Neuronal stem cell (in vitro differentiated cells): ENCODE results near the gene MIPEP.

Experiments used
- DNase-seq: peaks from one replicate; pipeline ENCODE4 v3.0.0-alpha.2; 2013; ENCODE audit warnings: low spot score
- H2AFZ ChIP-seq: one replicate; pipeline ENCODE4 v1.6.1; 2013; ENCODE audit warnings: mild to moderate bottlenecking, low read length, inconsistent platforms
- H2AK5ac ChIP-seq: 2 replicates; pipeline ENCODE4 v1.6.1; 2013; ENCODE audit warnings: low read depth, mild to moderate bottlenecking, inconsistent platforms, low read length, moderate library complexity, mixed read lengths
- H2BK120ac ChIP-seq: 2 replicates; pipeline ENCODE4 v1.6.1; 2013; ENCODE audit warnings: low read depth, mild to moderate bottlenecking, inconsistent platforms, low read length, moderate library complexity, mixed read lengths
- H2BK12ac ChIP-seq: one replicate; pipeline ENCODE4 v1.6.1; 2013; ENCODE audit warnings: low read length, inconsistent platforms
- H2BK15ac ChIP-seq: 2 replicates; pipeline ENCODE4 v1.6.1; 2013; ENCODE audit warnings: mild to moderate bottlenecking, low read length, inconsistent platforms, mixed read lengths
- H2BK5ac ChIP-seq: one replicate; pipeline ENCODE4 v1.6.1; 2013; ENCODE audit warnings: inconsistent platforms, mild to moderate bottlenecking, low read length, moderate library complexity
- H3K14ac ChIP-seq: one replicate; pipeline ENCODE4 v1.6.1; 2013; ENCODE audit warnings: low read length, inconsistent platforms
- H3K18ac ChIP-seq: 2 replicates; pipeline ENCODE4 v1.6.1; 2013; ENCODE audit warnings: low read length, inconsistent platforms
- H3K23ac ChIP-seq: 2 replicates; pipeline ENCODE4 v1.6.1; 2013; ENCODE audit warnings: low read depth, mild to moderate bottlenecking, mixed read lengths, low read length, inconsistent platforms; ENCODE audit not compliant: poor library complexity
- H3K27ac ChIP-seq: replicated peaks from 3 replicates; pipeline ENCODE4 v1.5.1; 2013; ENCODE audit warnings: low read length, inconsistent platforms
- H3K27me3 ChIP-seq, 3 experiments: 2 replicates each; pipeline ENCODE4 v1.6.1; 2013; ENCODE audit warnings: low read length in 3 of 3, mild to moderate bottlenecking in 2 of 3, inconsistent platforms in 1 of 3, low read depth in 1 of 3, mixed read lengths in 1 of 3, moderate library complexity in 1 of 3; ENCODE audit not compliant: control insufficient read depth in 3 of 3, insufficient read depth in 3 of 3
- H3K36me3 ChIP-seq, 2 donors: replicated peaks in 1 of 2; 2 replicates each; pipeline ENCODE4 v1.6.1; 2013; ENCODE audit warnings: low read length in 2 of 2; ENCODE audit not compliant: control insufficient read depth in 2 of 2, insufficient read depth in 2 of 2
- H3K4ac ChIP-seq: 2 replicates; pipeline ENCODE4 v1.6.1; 2013; ENCODE audit warnings: inconsistent platforms, mild to moderate bottlenecking, low read length, moderate library complexity
- H3K4me1 ChIP-seq, 2 donors: 1 replicate in 1 of 2; 2 replicates in 1 of 2; pipeline ENCODE4 v1.6.1; 2013; ENCODE audit warnings: low read length in 2 of 2, low read depth in 1 of 2; ENCODE audit not compliant: control insufficient read depth in 2 of 2, insufficient read depth in 1 of 2
- H3K4me2 ChIP-seq: one replicate; pipeline ENCODE4 v1.6.1; 2013; ENCODE audit warnings: mild to moderate bottlenecking, low read length, inconsistent platforms; ENCODE audit not compliant: insufficient read depth, poor library complexity, severe bottlenecking
- H3K4me3 ChIP-seq, 2 donors: 2 replicates each; pipeline ENCODE4 v1.5.1; 2013; ENCODE audit warnings: low read length in 2 of 2, mild to moderate bottlenecking in 2 of 2, inconsistent platforms in 1 of 2, moderate library complexity in 1 of 2
- H3K79me1 ChIP-seq: one replicate; pipeline ENCODE4 v1.6.1; 2013; ENCODE audit warnings: low read depth, mild to moderate bottlenecking, inconsistent platforms, low read length, moderate library complexity
- H3K9ac ChIP-seq: one replicate; pipeline ENCODE4 v1.6.1; 2013; ENCODE audit warnings: mild to moderate bottlenecking, low read depth, low read length, inconsistent platforms; ENCODE audit not compliant: poor library complexity
- H3K9me3 ChIP-seq, 2 donors: replicated peaks in 1 of 2; 2 replicates each; pipeline versions ENCODE3 to v1.6.1; 2013; ENCODE audit warnings: low read length in 2 of 2, mild to moderate bottlenecking in 2 of 2, inconsistent platforms in 1 of 2, low read depth in 1 of 2, mixed read lengths in 1 of 2, moderate library complexity in 1 of 2; ENCODE audit not compliant: control insufficient read depth in 2 of 2, insufficient read depth in 1 of 2
- H4K8ac ChIP-seq: one replicate; pipeline ENCODE4 v1.6.1; 2013; ENCODE audit warnings: low read depth, mild to moderate bottlenecking, inconsistent platforms, low read length, moderate library complexity
- H4K91ac ChIP-seq: one replicate; pipeline ENCODE4 v1.6.1; 2013; ENCODE audit warnings: low read length, low read depth, mild to moderate bottlenecking, inconsistent platforms; ENCODE audit not compliant: poor library complexity
- WGBS, 2 donors: extraction: QIAGEN DNeasy Blood & Tissue Kit; methylation state at CpG; one replicate each; pipeline ENCODE4 v1.1.7; 2013; ENCODE audit warnings: missing lambda C conversion rate in 2 of 2, mixed read lengths in 1 of 2; ENCODE audit not compliant: insufficient read length in 2 of 2, insufficient replicate concordance in 1 of 2; ENCODE audit errors: extremely low coverage in 2 of 2; 5-methylcytosine and 5-hydroxymethylcytosine counted together

MIPEP gene

DNA sequence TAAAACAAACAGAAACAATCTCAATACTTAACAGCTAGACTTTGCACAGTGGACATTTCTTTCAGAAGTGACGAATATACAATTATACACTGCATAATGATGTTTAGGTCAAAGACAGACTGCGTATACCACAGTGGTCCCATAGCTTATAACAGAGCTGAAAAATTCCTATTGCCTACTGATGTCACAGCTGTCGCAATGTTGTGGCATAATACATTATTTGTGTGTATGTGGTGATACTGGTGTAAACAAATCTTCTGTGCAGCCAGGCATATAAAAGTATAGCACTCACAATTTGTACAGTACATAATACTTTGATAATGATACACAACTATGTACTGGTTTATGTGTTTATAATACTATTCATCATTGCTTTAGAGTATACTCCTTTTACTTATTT, 202.3 kb downstream of the MIPEP start:
- no peaks in the 10 kb centered on the region for H3K4me1 ChIP-seq
- H4K8ac ChIP-seq = no peak overlapping the region
- no CpG with 5 or more reads among the region's 3 CpGs for WGBS, 2 donors
- no peak overlapping the region for H3K27ac ChIP-seq
- H2BK5ac ChIP-seq = no peak overlapping the region
- no peak overlapping the region for H3K23ac ChIP-seq
- no peak overlapping the region for H2BK120ac ChIP-seq
- no peak overlapping the region for H2AFZ ChIP-seq
- H3K4me3 ChIP-seq = no peak overlapping the region
- no peak overlapping the region for H2BK15ac ChIP-seq
- peaks cover 0 to 11% of the 10 kb centered on the region in 2 donors for H3K9me3 ChIP-seq
- no peak overlapping the region for H2AK5ac ChIP-seq
- no peaks in the 10 kb centered on the region for H3K79me1 ChIP-seq
- no peak overlapping the region for H4K91ac ChIP-seq
- no peaks in the 10 kb centered on the region for H3K36me3 ChIP-seq
- DNase-seq = no peak
- H3K4ac ChIP-seq = no peak overlapping the region
- H3K9ac ChIP-seq = no peak overlapping the region
- no peak overlapping the region for H3K4me2 ChIP-seq
- no peak overlapping the region for H3K18ac ChIP-seq
- H3K27me3 ChIP-seq = no peaks in the 10 kb centered on the region
- H3K14ac ChIP-seq = no peak overlapping the region
- H2BK12ac ChIP-seq = no peak overlapping the region

DNA sequence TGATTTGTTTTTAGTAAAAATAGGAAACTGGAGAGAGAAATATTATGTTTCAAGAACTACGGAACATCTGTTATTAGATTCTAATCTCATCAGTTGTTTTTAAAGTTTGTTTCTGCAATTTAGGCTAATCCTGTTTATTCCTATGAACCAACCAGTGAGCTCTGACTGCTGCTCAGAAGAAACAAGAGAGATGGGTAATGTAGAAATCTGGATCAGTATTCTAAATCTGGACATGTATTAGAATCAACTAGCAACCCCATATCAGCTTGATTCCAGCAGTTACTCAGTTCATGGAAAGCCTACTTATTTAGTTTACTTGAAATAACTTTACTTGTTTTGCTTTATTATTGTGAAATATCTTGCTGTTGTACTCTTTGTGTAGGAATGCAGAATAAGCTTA, 203.8 kb downstream of the MIPEP start:
- H3K36me3 ChIP-seq = no peaks in the 10 kb centered on the region
- H3K9ac ChIP-seq = no peak overlapping the region
- no peak overlapping the region for H2AK5ac ChIP-seq
- no peak overlapping the region for H2BK5ac ChIP-seq
- H3K23ac ChIP-seq = no peak overlapping the region
- H3K9me3 ChIP-seq = peaks cover 0 to 12% of the 10 kb centered on the region in 2 donors
- H2AFZ ChIP-seq = no peak overlapping the region
- no peak overlapping the region for H3K4ac ChIP-seq
- H4K91ac ChIP-seq = no peak overlapping the region
- H3K79me1 ChIP-seq = no peaks in the 10 kb centered on the region
- H2BK15ac ChIP-seq = no peak overlapping the region
- no peak overlapping the region for H2BK12ac ChIP-seq
- WGBS, 2 donors = no CpG with 5 or more reads among the region's 1 CpG
- H3K18ac ChIP-seq = no peak overlapping the region
- H3K14ac ChIP-seq = no peak overlapping the region
- DNase-seq = no peak
- H3K27ac ChIP-seq = no peak overlapping the region
- H3K27me3 ChIP-seq = no peaks in the 10 kb centered on the region
- H3K4me1 ChIP-seq = peaks cover 2 to 3% of the 10 kb centered on the region in 2 donors
- H3K4me2 ChIP-seq = no peak overlapping the region
- H3K4me3 ChIP-seq = no peak overlapping the region
- H2BK120ac ChIP-seq = no peak overlapping the region
- no peak overlapping the region for H4K8ac ChIP-seq

DNA sequence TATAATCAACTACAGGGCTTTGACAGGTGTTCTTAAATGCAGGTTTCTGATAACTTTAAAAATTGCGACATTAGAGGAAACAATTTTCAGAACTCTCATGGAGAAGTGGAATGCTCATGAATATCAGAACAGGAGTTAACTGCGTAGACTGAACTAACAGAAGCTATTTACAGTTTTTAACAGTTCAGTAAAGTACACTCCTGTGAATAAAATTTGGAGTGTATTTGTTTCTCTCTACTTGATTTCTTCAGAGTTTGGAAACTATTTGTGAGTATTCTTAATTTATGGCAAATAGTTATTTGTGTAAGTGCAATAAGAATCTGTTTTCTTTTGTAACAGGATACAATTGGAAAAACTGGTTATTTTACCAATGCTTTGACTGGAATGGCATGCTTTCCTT, 204.6 kb downstream of the MIPEP start:
- Histone ChIP-seq H3K9me3 (peaks cover 0 to 12% of the 10 kb centered on the region in 2 donors), H3K27ac (no peak overlapping the region), H4K91ac (no peak overlapping the region), H3K4me3 (no peak overlapping the region), H2AK5ac (no peak overlapping the region), H3K27me3 (no peaks in the 10 kb centered on the region), H4K8ac (no peak overlapping the region), H2BK5ac (no peak overlapping the region), H3K4me2 (no peak overlapping the region), H3K79me1 (no peaks in the 10 kb centered on the region), H3K9ac (no peak overlapping the region), H3K18ac (no peak overlapping the region), H3K36me3 (no peaks in the 10 kb centered on the region), H3K23ac (no peak overlapping the region), H2BK120ac (no peak overlapping the region), H2AFZ (no peak overlapping the region), H3K4me1 (peaks cover 2 to 3% of the 10 kb centered on the region in 2 donors), H2BK15ac (no peak overlapping the region), H2BK12ac (no peak overlapping the region), H3K4ac (no peak overlapping the region), H3K14ac (no peak overlapping the region)
- no CpG with 5 or more reads among the region's 2 CpGs for WGBS, 2 donors
- DNase-seq = peak; percentile 15

DNA sequence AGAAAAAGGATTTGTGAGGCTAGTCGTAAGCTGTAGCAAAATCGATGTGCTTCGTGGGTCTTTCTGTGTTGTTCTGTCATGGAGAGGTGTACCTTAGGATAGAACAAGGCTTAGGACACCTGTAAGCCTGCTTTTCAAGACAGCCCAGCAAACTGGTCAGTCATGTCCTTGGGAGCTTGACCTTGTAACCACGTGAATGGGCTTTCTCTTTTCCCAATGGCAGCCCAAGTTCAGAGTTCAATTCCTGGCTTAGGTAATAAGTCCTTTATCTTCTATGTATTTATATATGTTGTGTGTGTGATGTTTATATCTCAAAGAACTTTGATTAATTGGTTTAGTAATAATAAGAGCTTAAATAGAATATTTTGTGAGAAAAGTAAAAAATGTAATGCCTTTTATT, 206.1 kb downstream of the MIPEP start:
- Histone ChIP-seq H2BK15ac (no peak overlapping the region), H2AFZ (no peak overlapping the region), H2AK5ac (no peak overlapping the region), H3K9me3 (peaks cover under 1 to 16% of the 10 kb centered on the region in 2 donors), H3K79me1 (no peaks in the 10 kb centered on the region), H4K91ac (no peak overlapping the region), H3K23ac (no peak overlapping the region), H3K4me1 (peaks cover 2 to 3% of the 10 kb centered on the region in 2 donors), H3K4me3 (no peak overlapping the region), H3K36me3 (no peaks in the 10 kb centered on the region), H2BK5ac (no peak overlapping the region), H3K4me2 (no peak overlapping the region), H3K9ac (no peak overlapping the region), H3K18ac (no peak overlapping the region), H3K14ac (no peak overlapping the region), H3K27ac (no peak overlapping the region), H3K27me3 (no peaks in the 10 kb centered on the region), H3K4ac (no peak overlapping the region), H2BK12ac (no peak overlapping the region), H4K8ac (no peak overlapping the region), H2BK120ac (no peak overlapping the region)
- DNase-seq = no peak
- no CpG with 5 or more reads among the region's 4 CpGs for WGBS, 2 donors
